H1 (cell line): Measurements from ENCODE around the gene OR51B6. TPM values are rescaled to one million over a fixed set of nuclear protein-coding genes. Genes with fewer than 3 reads are reported as not detected.

Experiments used
- POU5F1 ChIP-seq: IDR thresholded peaks from 2 replicates; pipeline ENCODE4 v1.6.1; 2011; ENCODE audit warnings: low read depth, mild to moderate bottlenecking, low read length, moderate library complexity
- TBP ChIP-seq: IDR thresholded peaks from 2 replicates; pipeline ENCODE4 v1.6.1; 2011; ENCODE audit warnings: low read depth, low read length, improper control_type of control experiment
- polyA plus RNA-seq, 7 experiments: library from polyadenylated mRNA; depleted of rRNA in 3 of 7; stranded (reverse) in 5 of 7; unstranded in 2 of 7; fragments of >200 nt in 5 of 7; fragments of 200-250 nt in 2 of 7; gene quantifications; 1 replicate in 5 of 7; 2 replicates in 1 of 7; 4 replicates in 1 of 7; pipeline versions ENCODE4 v1.2.1 to v1.2.3, GENCODE V29; 2011 to 2013; ENCODE audit warnings: missing spikeins in 2 of 7, mixed read lengths in 2 of 7
- total RNA-seq: library from RNA; stranded (reverse); fragmentation: NEBNext Ultra II Directional; extraction: Animal tissue kit (Norgen Biotek cat#: 25700); gene quantifications from 2 replicates; pipeline ENCODE4 v1.2.1, GENCODE V29; 2021

The OR51B6 gene
- total and polyA plus RNA-seq, 2 of the 8 experiments (the other 6 are each of a cell fraction or from before 2014, with no cell fraction given): not detected

DNA sequence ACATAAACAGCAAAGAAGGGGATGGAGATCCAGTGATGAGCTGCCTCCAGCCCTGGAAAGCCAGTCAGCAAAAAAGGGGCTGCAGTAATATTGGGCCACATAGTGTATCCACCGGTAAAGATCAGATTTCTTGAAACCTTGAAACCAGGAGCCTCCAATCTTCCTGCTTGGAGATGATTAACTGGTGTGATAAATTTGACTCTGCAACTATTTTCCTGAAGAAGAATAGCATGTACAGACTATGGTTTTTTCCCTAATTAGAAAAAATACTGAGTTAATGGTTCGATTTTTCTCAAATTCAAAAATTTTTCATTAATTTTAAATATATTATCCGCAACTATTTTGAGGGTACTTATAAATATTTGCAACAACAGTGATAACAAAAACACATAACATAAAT lies 27.1 kb upstream of the OR51B6 start, which contains the start of gene OR51B2 (continued):
- no peak for TF ChIP-seq POU5F1
- TF ChIP-seq TBP: no peak
